Measurements from ENCODE around the gene EMX2.

The EMX2 gene

GRCh38 chr10:117532003-117532385, 10.6 kb upstream of the EMX2 start:
- DNase-seq (ENCODE audit: low read depth, low spot score): no peak

- DNase-seq (ENCODE audit: low read depth, low spot score): no peak
Measured at GRCh38 chr10:117532451-117533107, 10.0 kb upstream of the EMX2 start.

- DNase-seq (ENCODE audit: low read depth, low spot score): no peak
Measured at GRCh38 chr10:117533507-117534281, 8.9 kb upstream of the EMX2 start.

GRCh38 chr10:117534321-117535297, 7.9 kb upstream of the EMX2 start:
- DNase-seq (ENCODE audit: low read depth, low spot score): no peak

GRCh38 chr10:117535298-117536071, 7.1 kb upstream of the EMX2 start:
- no peak for DNase-seq (ENCODE audit: low read depth, low spot score)

- DNase-seq (ENCODE audit: low read depth, low spot score): no peak
Measured at GRCh38 chr10:117536072-117536865, 6.3 kb upstream of the EMX2 start.

- no peak for DNase-seq (ENCODE audit: low read depth, low spot score)
Measured at GRCh38 chr10:117536866-117537435, 5.6 kb upstream of the EMX2 start.

- no peak for DNase-seq (ENCODE audit: low read depth, low spot score)
Measured at GRCh38 chr10:117537436-117537903, 5.1 kb upstream of the EMX2 start.

- DNase-seq (ENCODE audit: low read depth, low spot score): no peak
Measured at GRCh38 chr10:117537904-117538524, 4.5 kb upstream of the EMX2 start.

- no peak for DNase-seq (ENCODE audit: low read depth, low spot score)
Measured at GRCh38 chr10:117539361-117539773, 3.2 kb upstream of the EMX2 start.

- no peak for DNase-seq (ENCODE audit: low read depth, low spot score)
Measured at GRCh38 chr10:117539903-117540639, 2.5 kb upstream of the EMX2 start.

- no peak for DNase-seq (ENCODE audit: low read depth, low spot score)
Measured at GRCh38 chr10:117540640-117541404, 1.7 kb upstream of the EMX2 start.

- DNase-seq (ENCODE audit: low read depth, low spot score): no peak
Measured at GRCh38 chr10:117541405-117541908, 1.1 kb upstream of the EMX2 start.

- peak; percentile 85 for DNase-seq (ENCODE audit: low read depth, low spot score)
Measured at GRCh38 chr10:117541909-117542705, 439 bp upstream of the EMX2 start.

- DNase-seq (ENCODE audit: low read depth, low spot score): no peak
Measured at GRCh38 chr10:117543225-117544003, 868 bp downstream of the EMX2 start.

GRCh38 chr10:117544004-117544701, 1.6 kb downstream of the EMX2 start:
- no peak for DNase-seq (ENCODE audit: low read depth, low spot score)

Data from iPS DF 19.7 (cell line).